HG03575 (cell line): ENCODE measurements around the gene TESK2.
"Not testable (repeated sequence)": the region's sequence is repeated elsewhere in the genome, so short reads cannot be mapped to it uniquely, and the experiment has no call there.

Experiments
- ATAC-seq: cut with Tn5 transposase; IDR thresholded peaks from one replicate; pipeline ENCODE4 v1.9.1; 2021; ENCODE audit not compliant: unreplicated experiment, insufficient number of reproducible peaks, low FRiP score; ENCODE audit errors: extremely low read depth

TESK2 gene

DNA sequence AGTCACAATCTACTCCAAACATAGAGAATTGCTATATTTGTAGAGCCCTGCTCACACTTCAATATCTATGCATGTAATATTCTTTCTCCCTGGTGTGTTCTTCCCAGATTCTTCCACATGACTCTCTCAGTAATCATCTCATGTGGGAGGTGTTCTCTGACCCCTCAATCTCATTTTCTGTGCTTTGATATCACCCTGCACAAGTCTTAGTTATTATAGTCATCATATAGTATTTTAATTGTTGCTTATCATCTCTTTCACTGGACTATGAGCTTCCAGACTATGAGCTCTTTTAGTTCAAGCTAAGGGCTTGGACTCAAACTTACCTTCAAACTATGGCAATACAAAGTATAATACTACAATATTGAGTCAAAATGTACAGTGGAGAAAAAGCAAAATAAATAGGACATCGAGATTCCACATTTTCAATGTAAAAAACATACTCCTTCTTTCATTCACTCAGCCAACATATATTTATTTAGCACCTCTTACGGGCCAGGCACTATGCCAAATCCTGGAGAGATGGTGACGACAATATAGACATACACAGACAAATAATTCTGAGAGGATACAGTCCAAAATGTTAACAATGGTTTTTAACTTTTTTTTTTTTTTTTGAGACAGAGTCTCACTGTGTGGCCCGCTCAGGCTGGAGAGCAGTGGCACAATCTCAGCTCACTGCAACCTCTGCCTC is 12.7 kb downstream of the TESK2 start:
- no peak for ATAC-seq

DNA sequence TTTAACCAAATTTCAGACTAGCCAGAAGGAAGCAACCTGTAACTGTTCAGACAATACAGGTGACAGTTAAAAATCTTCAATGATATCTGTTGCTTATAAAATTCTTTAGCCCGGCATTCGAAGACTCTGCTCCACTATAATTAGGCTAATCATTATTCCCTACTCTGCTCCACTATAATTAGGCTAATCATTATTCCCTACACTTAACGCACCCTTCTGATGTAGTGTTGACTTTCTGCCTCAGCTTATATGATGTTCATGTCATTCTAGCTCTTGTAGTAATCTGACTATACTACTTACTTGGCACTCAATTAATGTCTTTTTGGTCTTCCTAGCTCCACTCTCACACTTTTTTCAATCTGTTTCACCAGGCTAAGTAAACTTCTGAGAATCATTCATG is 13.3 kb downstream of the TESK2 start:
- ATAC-seq: no peak

DNA sequence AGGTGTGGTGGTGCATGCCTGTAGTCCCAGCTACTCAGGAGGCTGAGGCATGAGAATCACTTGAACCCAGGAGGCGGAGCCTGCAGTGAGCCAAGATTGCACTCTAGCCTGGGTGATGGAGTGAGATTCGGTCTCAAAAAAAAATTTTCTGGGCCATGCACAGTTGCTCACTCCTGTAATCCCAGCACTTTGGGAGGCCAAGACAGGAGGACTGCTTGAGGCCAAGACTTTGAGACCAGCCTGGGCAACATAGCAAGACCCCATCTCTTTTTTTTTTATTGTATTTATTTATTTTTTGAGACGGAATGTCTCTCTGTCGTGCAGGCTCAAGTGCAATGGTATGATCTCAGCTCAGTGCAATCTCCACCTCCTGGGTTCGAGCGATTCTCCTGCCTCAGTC is 16.8 kb downstream of the TESK2 start:
- ATAC-seq: not testable (repeated sequence)

- ATAC-seq: no peak
Measured at GRCh38 chr1:45473302-45473701, 17.7 kb downstream of the TESK2 start.

- ATAC-seq: no peak
Measured at GRCh38 chr1:45470306-45470798, 20.6 kb downstream of the TESK2 start.

GRCh38 chr1:45467353-45467752 is 23.6 kb downstream of the TESK2 start:
- ATAC-seq: not testable (repeated sequence)

DNA sequence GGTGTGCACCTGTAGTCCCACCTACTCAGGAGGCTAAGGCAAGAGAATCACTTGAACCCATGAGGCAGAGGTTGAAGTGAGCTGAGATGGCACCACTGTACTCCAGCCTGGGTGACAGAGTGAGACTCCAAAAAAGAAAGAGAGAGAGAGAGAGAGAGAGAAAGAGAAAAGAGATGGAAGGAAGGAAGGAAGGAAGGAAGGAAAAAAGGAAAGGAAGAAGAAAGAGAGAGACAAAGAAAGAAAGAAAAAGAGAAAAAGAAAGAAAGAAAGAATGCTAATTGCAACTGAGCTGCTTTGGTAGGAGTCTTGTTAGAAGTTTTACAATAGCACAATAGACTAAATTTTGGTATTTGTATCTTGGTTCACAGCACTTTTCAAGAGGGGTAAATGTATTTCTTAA is 25.7 kb downstream of the TESK2 start:
- no peak for ATAC-seq

DNA sequence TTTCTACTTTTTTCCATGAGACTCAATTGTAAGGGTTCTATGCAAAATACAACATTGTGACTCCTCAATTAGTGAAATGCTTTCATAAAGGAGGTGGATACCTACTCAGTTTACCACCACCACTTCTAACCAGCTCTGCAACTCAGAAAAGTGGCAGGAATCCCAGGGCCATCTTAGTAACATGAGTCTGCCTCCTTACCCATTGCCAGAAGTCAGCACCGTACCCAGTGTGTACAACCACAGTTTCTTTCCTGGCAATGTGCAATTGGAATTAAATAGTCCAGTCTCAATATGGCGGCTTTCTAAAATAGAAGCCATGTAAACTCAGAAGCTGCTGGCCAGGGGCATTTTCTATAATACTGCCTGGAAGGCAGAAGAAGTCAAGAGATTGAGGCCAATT is 32.1 kb downstream of the TESK2 start:
- no peak for ATAC-seq

GRCh38 chr1:45456531-45456930 is 34.4 kb downstream of the TESK2 start:
- no peak for ATAC-seq

DNA sequence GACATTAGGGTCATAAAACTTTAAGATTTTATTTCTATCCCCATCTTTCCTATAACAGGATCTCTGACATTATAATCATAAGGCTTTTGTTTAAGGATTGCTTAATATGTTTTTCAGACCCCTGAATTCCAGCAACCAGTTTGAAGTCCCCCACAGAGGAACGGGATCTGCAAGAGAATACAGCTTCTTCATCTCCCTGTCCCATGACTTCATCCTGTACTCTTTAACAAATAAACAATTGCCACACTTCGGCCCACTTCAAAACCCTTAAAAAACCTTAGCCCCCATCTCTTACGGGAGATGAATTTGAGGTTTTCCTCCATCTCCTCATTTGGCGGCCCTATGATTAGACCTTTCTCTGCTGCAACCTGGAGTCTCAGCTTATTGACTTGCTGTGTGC is 35.8 kb downstream of the TESK2 start:
- ATAC-seq: no peak

DNA sequence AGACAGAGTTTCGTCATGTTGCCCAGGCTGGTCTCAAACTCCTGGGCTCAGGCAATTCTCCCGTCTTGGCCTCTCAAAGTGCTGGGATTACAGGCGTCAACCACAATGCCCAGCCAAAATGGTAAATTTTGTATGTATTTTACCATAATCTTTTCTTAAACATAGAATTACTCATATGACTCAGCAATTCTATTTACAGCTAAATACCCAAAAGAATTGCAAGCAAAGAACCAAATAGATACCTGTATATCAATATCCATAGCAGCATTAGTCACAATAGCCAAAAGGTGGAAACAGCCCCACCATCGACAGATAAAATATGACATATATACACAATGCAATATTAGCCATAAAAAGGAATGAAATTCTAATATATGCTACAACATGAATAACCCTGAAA is 36.5 kb downstream of the TESK2 start:
- ATAC-seq: no peak

DNA sequence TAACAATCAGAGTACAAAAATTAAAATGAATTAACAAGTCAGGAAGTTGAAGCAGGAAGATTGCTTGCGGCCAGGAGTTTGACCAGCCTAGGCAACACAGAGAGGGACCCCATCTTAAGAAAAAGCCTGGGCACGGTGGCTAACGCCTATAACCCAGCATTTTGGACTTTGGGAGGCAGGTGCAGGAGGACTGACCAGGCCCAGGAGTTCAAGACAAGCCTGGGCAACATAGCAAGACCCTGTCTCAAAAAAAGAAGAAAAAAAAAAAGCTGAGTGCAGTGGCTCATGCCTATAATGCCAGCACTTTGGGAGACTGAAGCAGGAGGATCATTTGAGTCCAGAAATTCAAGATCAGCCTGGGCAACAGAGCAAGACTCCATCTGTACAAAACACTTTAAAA is 38.5 kb downstream of the TESK2 start:
- ATAC-seq: no peak

DNA sequence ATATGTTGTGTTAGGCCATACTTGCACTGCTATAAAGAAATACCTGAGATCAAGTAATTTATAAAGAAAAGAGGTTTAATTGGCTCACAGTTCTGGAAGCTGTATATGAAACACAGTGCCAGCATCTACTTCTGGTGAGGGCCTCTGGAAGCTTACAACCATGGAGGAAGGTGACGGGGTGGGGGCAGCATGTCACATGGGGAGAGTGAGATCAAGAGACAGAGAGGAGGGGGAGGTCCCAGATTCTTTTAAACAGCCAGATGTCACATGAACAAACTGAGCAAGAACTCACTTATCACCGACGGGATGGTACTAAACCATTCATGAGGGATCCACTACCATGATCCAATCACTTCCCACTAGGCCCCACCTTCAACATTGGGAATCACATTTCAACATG is 42.6 kb downstream of the TESK2 start:
- no peak for ATAC-seq

DNA sequence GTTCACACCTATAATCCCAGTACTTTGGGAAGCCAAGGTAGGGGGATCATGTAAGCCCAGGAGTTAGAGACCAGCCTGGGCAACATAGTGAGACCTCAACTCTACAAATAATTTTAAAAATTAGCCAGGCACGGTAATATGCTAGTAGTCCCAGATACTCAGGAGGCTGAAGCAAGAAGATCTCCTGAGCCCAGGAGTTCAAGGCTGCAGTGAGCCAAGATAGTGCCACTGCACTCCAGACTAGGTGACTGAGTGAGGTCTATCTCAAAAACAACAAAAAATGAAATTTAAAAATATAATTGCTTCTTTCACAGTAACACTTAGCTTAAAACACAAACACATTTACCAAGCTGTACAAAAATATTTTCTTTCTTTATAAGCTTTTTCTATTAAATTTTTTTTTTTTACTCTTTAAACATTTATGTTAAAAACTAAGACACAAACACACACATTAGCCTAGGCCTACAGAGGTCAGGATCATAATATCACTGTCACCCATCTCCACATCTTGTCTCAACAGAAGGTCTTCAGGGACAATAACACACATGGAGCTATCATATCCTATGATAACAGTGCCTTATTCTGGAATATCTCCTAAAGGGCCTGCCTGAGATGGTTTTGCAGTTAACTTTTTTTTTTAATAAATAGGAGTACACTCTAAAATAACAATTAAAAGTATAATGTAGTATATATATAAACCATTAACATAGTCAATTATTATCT is 43.9 kb downstream of the TESK2 start:
- no peak for ATAC-seq

GRCh38 chr1:45446530-45446929 is 44.4 kb downstream of the TESK2 start:
- no peak for ATAC-seq

GRCh38 chr1:45444609-45445131 is 46.3 kb downstream of the TESK2 start:
- no peak for ATAC-seq

GRCh38 chr1:45443580-45444446 is 47.1 kb downstream of the TESK2 start:
- ATAC-seq: no peak

- no peak for ATAC-seq
Measured at GRCh38 chr1:45442272-45442671, 48.7 kb downstream of the TESK2 start.

DNA sequence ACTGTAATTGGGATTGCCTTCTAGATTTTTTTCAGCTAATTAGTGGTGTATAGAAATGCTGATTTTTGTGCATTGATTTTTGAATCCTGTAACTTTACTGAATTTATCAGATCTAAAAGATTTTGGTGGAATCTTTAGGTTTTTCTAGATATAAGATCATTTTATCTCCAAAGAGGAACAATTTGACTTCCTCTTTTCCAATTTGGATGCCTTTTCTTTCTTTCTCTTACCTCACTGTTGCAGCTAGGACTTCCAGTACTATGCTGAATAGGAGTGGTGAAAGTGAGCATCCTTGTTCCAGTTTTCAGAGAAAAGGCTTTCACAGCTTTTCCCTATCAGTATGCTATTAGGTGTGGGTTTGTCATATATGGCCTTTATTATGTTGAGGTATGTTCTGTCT is 53.6 kb downstream of the TESK2 start:
- ATAC-seq: no peak
